Astrocyte of the cerebellum (primary cell): Measurements from ENCODE around the gene HS6ST1.
"Not testable (repeated sequence)": the region's sequence is repeated elsewhere in the genome, so short reads cannot be mapped to it uniquely, and the experiment has no call there.

Experiments used
- DNase-seq: peaks from one replicate; pipeline ENCODE4 v3.0.0-alpha.2; 2011; ENCODE audit warnings: low read depth
- H3K4me3 ChIP-seq: 2 replicates; pipeline ENCODE4 v1.5.1; 2011; ENCODE audit warnings: mild to moderate bottlenecking, low read depth, low read length, moderate library complexity
- CTCF ChIP-seq: IDR thresholded peaks from 2 replicates; pipeline ENCODE4 v1.5.1; 2012; ENCODE audit warnings: low read length, low read depth, moderate library complexity, mild to moderate bottlenecking; ENCODE audit errors: missing control alignments
- in situ Hi-C: cut with HindIII; loops from 2 replicates; pipeline ENCODE4 v1.10.0; 2017; ENCODE audit warnings: low sequenced_read_pairs

Gene HS6ST1

GRCh38 chr2:128321784-128322714 lies 3.4 kb upstream of the HS6ST1 start:
- peak; percentile 67 for TF ChIP-seq CTCF
- peak overlapping the region; percentile 38 for H3K4me3 ChIP-seq
- in situ Hi-C loops: loop anchor here (5.0 to 25.0 kb wide), 5 partner anchors 55 to 1523 kb away; no protein-coding TSS in a partner anchor
- DNase-seq: peak; percentile 52

- TF ChIP-seq CTCF: no peak
- H3K4me3 ChIP-seq: no peak overlapping the region
- no peak for DNase-seq
These were observed 2.5 kb upstream of the HS6ST1 start for GRCh38 chr2:128320906-128321771.

GRCh38 chr2:128320192-128320905 lies 1.7 kb upstream of the HS6ST1 start:
- in situ Hi-C loops: loop anchor here (5.0 to 25.0 kb wide), 5 partner anchors 57 to 1524 kb away; no protein-coding TSS in a partner anchor
- H3K4me3 ChIP-seq: no peak overlapping the region
- no peak for TF ChIP-seq CTCF
- no peak for DNase-seq

More at GRCh38 chr2:128320906-128321771, 2.5 kb upstream of the HS6ST1 start:
- in situ Hi-C loops: loop anchor here (5.0 to 25.0 kb wide), 5 partner anchors 56 to 1524 kb away; no protein-coding TSS in a partner anchor

- DNase-seq: no peak
- H3K4me3 ChIP-seq: no peak overlapping the region
- no peak for TF ChIP-seq CTCF
- in situ Hi-C loops: loop anchor here (5.0 to 25.0 kb wide), 5 partner anchors 58 to 1525 kb away; no protein-coding TSS in a partner anchor
These were observed 1.0 kb upstream of the HS6ST1 start for GRCh38 chr2:128319631-128320191.

- peak overlapping the region; percentile 85 for H3K4me3 ChIP-seq
- not testable (repeated sequence) for DNase-seq
- in situ Hi-C loops: loop anchor here (25.0 kb wide), 2 partner anchors 131 to 944 kb away; no protein-coding TSS in a partner anchor
These were observed 423 bp downstream of the HS6ST1 start for GRCh38 chr2:128318245-128318644.

GRCh38 chr2:128317899-128318225 lies 806 bp downstream of the HS6ST1 start:
- in situ Hi-C loops: loop anchor here (25.0 kb wide), 2 partner anchors 131 to 944 kb away; no protein-coding TSS in a partner anchor
- not testable (repeated sequence) for DNase-seq
- H3K4me3 ChIP-seq: peak overlapping the region; percentile 85
